OCI-LY7 (cell line): ENCODE results near the gene COL11A2.

ENCODE experiments used
- EZH2phosphoT487 ChIP-seq: fragments of 200-600 bp; sonication (generic); IDR thresholded peaks from 2 replicates; pipeline ENCODE4 v1.6.1; 2018; ENCODE audit warnings: low read depth, borderline replicate concordance, mild to moderate bottlenecking, mixed run types, antibody characterized with exemption, low read length, moderate library complexity, mixed read lengths
- TF ChIP-seq, protein P1 (sequence below): fragments of 200-600 bp; sonication (generic); conservative IDR thresholded peaks from 2 replicates; pipeline ENCODE4 v1.5.1; 2014; ENCODE audit warnings: mild to moderate bottlenecking, antibody characterized with exemption, low read length, moderate library complexity, mixed read lengths

DNA sequence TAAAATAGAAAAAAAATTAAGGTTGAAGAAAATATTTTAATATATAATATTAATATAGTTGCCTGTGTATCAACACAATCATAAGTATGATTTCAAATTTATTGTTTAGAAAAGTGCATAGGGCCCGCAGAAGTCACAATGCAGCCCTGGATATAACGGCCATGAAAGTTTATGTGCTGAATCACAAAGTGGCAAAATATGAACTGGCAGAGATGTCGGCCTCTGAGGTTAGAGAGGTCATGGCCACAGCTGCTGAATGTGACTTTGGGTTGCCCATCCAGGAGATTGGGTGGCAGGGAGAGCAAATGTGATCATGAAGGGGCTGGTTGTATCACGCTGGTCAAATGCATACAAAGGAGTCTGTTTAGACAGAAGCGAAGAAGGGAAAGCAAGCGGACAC, 35.7 kb downstream of the COL11A2 start:
- TF ChIP-seq, protein P1, sequence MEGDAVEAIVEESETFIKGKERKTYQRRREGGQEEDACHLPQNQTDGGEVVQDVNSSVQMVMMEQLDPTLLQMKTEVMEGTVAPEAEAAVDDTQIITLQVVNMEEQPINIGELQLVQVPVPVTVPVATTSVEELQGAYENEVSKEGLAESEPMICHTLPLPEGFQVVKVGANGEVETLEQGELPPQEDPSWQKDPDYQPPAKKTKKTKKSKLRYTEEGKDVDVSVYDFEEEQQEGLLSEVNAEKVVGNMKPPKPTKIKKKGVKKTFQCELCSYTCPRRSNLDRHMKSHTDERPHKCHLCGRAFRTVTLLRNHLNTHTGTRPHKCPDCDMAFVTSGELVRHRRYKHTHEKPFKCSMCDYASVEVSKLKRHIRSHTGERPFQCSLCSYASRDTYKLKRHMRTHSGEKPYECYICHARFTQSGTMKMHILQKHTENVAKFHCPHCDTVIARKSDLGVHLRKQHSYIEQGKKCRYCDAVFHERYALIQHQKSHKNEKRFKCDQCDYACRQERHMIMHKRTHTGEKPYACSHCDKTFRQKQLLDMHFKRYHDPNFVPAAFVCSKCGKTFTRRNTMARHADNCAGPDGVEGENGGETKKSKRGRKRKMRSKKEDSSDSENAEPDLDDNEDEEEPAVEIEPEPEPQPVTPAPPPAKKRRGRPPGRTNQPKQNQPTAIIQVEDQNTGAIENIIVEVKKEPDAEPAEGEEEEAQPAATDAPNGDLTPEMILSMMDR: no peak
- no peak for TF ChIP-seq EZH2phosphoT487
